Erythroblast (primary cell): ENCODE results near the gene RFX8.
"Not testable (repeated sequence)": the region's sequence is repeated elsewhere in the genome, so short reads cannot be mapped to it uniquely, and the experiment has no call there.

Source experiments
- GATA1 ChIP-seq: IDR thresholded peaks from 2 replicates; pipeline ENCODE4 v1.6.1; 2011; ENCODE audit warnings: low read depth, mild to moderate bottlenecking, control low read depth, low read length, moderate library complexity
- POLR2A ChIP-seq: IDR thresholded peaks from 2 replicates; pipeline ENCODE4 v1.6.1; 2011; ENCODE audit warnings: mild to moderate bottlenecking, low read length

DNA sequence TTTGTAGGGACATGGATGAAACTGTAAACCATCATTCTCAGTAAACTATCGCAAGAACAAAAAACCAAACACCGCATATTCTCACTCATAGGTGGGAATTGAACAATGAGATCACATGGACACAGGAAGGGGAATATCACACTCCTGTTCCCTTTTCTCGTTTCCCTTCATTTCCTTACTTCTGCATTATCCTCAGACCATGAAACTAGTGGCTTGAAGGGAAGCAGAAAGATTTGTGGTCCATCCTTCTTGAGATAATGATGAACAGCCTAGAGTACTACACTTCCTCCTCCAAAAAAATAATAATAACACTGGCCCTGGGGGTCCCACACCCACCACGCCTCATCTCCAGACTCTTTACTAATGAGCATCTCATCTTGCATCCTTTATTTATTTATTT lies 30.4 kb upstream of the RFX8 start:
- not testable (repeated sequence) for TF ChIP-seq POLR2A, GATA1
